ENCODE measurements around the gene ING3.

DNA sequence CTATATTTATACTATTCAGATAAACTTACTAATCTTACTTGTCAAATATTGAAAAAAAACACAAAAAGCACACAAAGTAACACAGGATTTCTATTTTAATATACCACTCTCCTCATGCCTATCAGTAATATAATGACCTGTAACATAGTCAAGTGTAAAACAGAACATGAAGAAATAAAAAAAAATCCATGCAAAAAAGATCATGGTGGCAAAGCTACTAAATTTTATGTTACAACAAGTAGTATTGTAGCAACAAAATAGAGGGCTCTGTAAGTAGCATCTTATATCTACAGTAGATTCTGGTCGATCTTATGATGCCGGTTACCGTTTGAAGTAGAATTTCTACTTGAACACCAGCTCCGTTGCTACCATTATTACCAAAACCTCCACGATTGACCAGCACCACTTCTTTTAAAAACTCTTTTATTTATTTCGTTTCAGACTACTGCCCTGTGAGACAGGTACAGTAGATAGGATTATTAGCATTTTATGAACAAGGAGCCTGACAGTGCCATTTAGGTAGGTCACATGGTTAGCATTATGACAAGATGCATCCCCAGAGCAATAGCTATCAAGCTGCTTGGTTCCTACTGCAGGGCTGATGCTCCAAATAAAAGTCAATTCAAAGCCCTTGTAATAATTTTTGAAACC is 40.0 kb downstream of the ING3 start:
- TF ChIP-seq EZH2 (IDR thresholded peaks at IDR 0.05; ENCODE audit: borderline replicate concordance, low read depth, low read length, severe bottlenecking), result no peak
- TF ChIP-seq POLR2A (IDR thresholded peaks at IDR 0.05; ENCODE audit: low read depth, low read length), result no peak
- TF ChIP-seq, protein P1, sequence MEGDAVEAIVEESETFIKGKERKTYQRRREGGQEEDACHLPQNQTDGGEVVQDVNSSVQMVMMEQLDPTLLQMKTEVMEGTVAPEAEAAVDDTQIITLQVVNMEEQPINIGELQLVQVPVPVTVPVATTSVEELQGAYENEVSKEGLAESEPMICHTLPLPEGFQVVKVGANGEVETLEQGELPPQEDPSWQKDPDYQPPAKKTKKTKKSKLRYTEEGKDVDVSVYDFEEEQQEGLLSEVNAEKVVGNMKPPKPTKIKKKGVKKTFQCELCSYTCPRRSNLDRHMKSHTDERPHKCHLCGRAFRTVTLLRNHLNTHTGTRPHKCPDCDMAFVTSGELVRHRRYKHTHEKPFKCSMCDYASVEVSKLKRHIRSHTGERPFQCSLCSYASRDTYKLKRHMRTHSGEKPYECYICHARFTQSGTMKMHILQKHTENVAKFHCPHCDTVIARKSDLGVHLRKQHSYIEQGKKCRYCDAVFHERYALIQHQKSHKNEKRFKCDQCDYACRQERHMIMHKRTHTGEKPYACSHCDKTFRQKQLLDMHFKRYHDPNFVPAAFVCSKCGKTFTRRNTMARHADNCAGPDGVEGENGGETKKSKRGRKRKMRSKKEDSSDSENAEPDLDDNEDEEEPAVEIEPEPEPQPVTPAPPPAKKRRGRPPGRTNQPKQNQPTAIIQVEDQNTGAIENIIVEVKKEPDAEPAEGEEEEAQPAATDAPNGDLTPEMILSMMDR (IDR thresholded peaks at IDR 0.05; ENCODE audit: extremely low read depth in 1 of 2, insufficient read depth in 1 of 2, low read depth in 1 of 2, low read length in 2 of 2), result no peak
- TF ChIP-seq POLR2AphosphoS5 (IDR thresholded peaks at IDR 0.05; ENCODE audit: insufficient read depth, low read depth, low read length), result no peak
